ENCODE data around the gene IGF2BP3.

The IGF2BP3 gene

DNA sequence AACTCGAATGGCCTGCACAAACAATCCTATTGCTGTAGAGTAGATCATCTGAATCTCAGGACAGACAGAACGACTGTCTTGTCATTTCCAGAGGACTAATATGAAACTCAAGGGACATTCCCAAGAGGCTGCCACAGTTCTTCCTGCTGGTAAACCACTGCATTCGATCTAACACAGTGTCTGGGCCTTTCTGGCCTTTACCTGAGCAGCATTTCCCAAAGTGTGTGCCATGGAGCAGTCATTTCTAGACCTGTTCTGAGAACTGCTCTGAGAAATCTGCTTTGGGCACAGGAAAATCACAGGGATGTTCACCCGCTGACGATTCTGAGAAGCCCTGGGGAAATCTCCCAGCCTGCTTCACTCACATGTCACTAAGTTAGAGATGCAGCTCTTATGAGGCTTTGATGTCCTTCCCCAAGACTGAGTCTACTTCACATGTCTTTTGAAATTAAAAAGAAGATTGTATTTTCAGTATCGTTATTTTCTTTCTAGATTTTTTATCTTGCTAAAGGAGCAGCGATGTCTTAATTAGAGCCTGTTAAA is 205.3 kb downstream of the IGF2BP3 start:
- DNase-seq (ENCODE audit: low read depth in 2 of 2), result no peak

DNA sequence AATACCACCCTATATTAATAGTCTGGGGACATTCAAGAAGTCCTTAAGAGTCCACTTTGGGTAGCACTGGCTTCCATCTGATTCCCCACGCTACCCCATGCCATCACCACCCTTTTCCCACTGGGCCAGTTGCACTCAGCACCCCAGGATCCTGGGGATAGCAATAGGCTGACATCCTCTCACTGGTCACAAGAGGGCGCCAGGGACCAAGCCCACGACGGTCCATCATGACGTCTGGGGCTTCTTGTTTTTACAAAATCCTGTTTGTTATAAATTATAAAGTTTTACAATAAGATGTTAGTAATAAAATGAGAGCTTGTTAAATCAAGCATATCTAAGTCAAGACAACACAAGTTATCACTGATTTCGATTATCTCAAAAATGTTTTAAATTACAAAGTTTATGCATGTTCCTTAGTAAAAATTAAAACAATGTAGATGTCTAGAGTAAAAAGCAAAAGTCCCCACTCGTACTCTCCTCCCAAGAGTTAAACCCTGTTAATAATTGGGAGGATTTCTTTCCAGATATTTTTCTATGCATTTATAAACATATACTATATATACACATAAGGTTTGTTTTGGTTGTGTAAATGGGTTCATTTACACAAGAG is 208.3 kb downstream of the IGF2BP3 start:
- DNase-seq (ENCODE audit: low read depth in 2 of 2), result peak in 1 of 2 donors; percentile 16

DNA sequence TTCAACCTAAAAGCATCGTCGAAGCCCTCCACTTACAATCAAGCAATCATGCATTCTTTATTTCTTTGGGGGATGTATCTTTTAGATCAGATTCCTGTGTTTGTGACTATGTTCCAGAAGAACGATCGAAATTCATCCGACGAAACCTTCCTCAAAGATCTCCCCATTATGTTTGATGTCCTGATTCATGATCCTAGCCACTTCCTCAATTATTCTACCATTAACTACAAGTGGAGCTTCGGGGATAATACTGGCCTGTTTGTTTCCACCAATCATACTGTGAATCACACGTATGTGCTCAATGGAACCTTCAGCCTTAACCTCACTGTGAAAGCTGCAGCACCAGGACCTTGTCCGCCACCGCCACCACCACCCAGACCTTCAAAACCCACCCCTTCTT is 209.9 kb downstream of the IGF2BP3 start:
- no peak for DNase-seq (ENCODE audit: low read depth in 2 of 2)

Measured in stimulated activated CD8-positive, alpha-beta memory T cell treated with anti-CD3 and anti-CD28 coated beads, Interleukin-15, amount 100 ng/mL, for 4 hours (primary cell).